GM21786 (cell line): ENCODE measurements around the gene LIMCH1.

Experiments
- ATAC-seq: cut with Tn5 transposase; IDR thresholded peaks from one replicate; pipeline ENCODE4 v1.9.1; 2021; ENCODE audit not compliant: unreplicated experiment

LIMCH1 gene

DNA sequence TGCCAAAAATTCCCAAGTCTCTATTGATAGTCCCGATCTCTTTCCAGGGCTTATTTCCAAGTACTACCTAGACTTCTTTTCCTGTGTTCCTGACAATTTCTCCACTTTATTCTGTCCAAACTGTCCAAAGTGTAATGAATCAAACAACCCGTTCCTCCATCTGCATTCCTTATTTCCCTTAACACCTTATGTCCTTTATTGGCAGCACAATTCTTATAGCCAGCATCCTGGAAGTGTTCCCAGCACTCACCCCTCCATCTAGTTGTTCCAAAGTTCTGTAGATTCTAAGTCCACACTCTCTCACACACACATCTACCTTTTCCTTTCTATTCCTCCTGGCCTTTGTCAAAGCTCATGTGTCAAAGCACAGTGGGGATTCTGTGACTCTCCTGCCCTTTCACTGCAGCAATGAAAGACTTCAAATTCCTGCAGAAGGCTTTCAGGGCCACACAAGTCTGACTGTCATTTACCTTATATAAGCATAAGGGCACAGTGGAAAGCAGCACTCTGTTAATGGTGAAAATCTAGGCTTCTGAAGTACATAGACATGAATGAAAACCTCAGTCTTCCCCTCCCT is 22.1 kb downstream of the LIMCH1 start:
- ATAC-seq = no peak

- ATAC-seq = no peak
Observed at GRCh38 chr4:41561244-41561643, 23.3 kb downstream of the LIMCH1 start.

- ATAC-seq = no peak
Observed at GRCh38 chr4:41567186-41567585, 29.2 kb downstream of the LIMCH1 start.

- no peak for ATAC-seq
Observed at GRCh38 chr4:41568363-41568762, 30.4 kb downstream of the LIMCH1 start.

DNA sequence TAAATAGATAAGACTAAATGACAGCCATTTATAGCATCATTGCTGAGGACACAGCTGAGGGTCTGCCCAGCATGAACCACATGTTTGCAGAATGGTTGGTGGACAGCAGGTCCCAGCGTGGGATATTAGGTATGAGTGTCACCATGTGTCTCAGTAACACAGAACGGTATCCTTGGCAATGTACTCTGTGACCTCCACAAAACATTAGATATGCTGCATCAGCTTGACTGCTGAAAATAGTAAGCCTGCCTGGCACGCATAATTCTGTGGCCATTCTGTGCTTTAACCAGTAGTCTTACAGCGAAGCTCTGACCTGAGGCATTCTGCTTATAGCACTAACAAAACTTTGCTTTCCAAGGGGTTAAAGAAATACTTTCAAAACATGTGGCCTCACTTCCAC is 32.0 kb downstream of the LIMCH1 start:
- ATAC-seq = no peak

- no peak for ATAC-seq
Observed at GRCh38 chr4:41571422-41571821, 33.5 kb downstream of the LIMCH1 start.

DNA sequence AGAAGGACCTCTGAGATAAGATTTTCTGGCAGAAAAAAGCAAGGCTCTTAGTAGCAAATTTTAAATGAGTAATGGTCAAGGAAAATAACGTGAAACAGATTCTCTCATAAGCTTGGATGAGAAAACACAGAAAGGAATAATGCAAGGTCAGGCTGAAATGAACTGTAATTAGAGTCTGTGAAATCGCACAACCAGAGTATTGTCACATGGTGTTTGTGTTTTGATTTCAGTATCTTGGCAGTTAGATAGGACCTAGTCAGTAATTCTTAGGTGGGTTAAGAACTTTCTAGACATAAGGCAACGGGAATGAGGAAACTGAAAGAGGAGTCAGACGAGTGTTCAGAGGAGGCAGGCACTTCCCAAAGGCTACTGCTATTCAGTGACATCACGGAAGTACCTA is 34.6 kb downstream of the LIMCH1 start:
- no peak for ATAC-seq

DNA sequence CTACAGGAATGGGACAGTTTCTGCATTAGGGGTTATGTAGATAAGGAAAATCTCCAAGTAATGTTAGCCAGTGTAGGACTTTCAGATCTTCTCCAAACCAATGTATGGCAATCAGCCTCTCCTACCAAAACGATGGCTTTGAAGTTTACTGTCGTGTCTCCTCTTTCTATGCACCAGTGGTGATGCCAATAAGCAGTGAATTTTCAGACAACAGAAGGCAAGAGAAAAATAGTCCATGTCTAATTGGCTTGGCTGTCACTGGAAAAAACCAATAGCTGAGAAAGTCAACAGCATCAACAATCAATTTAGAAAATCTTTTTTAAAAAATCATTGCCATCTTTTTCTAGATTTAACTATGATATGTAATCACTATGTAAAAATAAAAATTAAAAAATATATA is 35.0 kb downstream of the LIMCH1 start:
- ATAC-seq = no peak

GRCh38 chr4:41573502-41574001 is 35.6 kb downstream of the LIMCH1 start:
- ATAC-seq = no peak

GRCh38 chr4:41575207-41575606 is 37.2 kb downstream of the LIMCH1 start:
- no peak for ATAC-seq

- no peak for ATAC-seq
Observed at GRCh38 chr4:41575665-41576064, 37.7 kb downstream of the LIMCH1 start.

- no peak for ATAC-seq
Observed at GRCh38 chr4:41579043-41579442, 41.1 kb downstream of the LIMCH1 start.

DNA sequence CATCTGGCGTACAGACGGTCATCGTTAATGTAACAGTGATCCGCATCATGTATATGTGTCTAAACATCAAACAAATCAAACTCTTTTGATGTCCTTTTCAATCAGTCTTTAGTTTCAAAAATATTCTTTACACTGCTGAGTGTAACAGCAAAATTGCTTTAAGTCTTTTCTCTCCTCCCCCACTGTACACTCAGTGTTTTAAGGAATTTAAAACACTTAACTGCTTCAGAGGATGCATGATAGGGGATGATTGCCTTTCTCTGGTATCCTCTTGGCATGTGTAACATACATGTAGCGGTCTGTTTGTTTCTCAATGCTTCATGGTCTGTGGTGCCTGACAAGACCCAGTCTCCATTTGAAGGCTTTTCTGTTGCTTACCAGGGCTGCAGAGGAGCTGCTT is 41.6 kb downstream of the LIMCH1 start:
- ATAC-seq = no peak

- ATAC-seq = no peak
Observed at GRCh38 chr4:41580007-41580406, 42.0 kb downstream of the LIMCH1 start.

DNA sequence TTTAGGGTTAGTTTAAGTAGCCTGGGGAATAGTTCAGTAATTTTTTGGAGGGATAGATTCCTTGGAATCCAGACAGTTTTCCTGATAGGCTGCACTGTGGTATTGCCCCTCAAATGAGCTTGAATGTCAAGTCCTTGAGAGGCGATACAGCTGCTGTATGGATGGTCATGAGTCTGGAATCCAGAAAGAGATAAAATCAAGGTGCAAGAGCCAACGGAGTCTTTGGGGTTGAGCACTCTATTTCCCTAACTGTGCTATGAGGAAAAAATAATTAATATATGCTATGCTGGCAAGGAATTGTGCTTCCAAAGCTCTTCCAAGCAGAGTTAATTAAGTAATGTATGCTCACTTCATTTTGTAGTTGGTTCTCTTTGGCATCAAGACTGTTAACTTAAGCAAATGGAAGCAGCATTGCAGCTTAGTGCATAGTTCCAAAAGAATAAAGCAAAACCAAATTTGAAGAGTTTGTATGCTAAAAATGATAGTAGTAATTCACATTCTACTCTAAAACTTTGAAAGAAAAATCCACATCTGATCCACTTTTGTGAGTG is 48.8 kb downstream of the LIMCH1 start:
- ATAC-seq = no peak

- ATAC-seq = no peak
Observed at GRCh38 chr4:41587286-41587685, 49.3 kb downstream of the LIMCH1 start.

DNA sequence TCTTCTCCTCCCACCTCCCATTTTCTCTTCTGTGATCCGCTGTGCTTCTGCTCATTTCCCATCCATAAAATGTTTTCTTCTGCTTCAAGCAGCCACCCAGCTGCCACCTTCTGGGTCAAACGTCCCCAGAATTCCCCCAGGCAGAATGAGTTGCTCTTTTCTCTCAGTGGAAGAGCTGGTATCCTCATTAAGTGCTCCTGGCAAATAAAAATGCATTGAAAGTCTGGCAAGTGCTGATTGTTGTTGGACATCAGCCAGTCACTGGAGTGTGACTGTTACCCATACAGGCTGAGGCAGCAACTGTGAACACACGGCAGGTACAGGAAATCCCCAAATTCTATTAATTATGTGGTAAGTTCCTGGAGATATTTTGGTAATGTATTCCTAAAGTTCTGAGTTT is 52.6 kb downstream of the LIMCH1 start:
- no peak for ATAC-seq

DNA sequence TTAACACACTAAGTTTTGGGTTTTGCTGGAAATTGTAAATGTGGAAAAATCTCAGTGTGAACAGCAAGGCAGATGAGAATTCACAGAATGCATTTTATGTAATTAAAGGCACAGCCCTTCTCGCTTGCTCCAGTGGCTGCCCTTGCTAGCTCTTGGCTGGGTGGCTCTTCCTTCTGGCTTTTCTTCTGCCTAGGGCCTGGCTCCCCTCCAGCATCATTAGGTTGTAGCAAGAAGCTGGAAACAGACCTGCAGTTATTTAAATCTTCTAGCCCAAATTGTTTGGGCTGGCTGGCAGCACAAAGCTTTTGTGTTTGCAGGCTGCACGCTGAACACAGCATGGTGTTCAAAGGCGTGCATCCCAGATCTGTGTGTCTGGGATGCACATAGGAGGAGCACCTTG is 56.5 kb downstream of the LIMCH1 start:
- no peak for ATAC-seq

GRCh38 chr4:41597494-41597893 is 59.5 kb downstream of the LIMCH1 start:
- no peak for ATAC-seq

GRCh38 chr4:41598580-41598979 is 60.6 kb downstream of the LIMCH1 start:
- ATAC-seq = no peak

DNA sequence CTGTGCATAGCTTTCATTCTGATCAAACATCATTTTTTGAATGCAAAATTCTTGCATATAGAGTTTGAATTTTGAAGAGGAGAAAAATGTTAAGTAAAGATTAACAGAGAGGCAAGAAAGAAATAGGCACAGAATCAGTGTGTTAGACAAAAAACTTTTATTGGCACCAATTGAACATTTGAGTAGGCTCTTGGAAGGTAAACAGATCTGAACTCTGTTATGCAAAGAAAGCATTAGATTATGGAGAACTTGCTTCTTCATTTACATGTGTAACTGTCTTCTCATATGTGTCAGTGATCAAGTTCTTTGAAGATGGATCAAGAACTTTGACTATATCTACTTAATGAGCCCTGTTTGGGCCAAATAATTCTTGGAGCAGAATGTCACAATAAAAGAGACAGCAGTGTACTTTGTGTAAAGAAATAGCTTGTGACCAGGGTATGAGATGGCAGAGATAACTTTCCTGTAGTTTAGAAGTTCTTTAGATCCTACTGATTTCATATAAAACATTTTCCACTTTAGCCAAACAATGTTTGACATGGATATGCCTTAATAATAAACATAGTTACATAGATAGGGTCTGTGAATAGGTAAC is 61.3 kb downstream of the LIMCH1 start:
- no peak for ATAC-seq

DNA sequence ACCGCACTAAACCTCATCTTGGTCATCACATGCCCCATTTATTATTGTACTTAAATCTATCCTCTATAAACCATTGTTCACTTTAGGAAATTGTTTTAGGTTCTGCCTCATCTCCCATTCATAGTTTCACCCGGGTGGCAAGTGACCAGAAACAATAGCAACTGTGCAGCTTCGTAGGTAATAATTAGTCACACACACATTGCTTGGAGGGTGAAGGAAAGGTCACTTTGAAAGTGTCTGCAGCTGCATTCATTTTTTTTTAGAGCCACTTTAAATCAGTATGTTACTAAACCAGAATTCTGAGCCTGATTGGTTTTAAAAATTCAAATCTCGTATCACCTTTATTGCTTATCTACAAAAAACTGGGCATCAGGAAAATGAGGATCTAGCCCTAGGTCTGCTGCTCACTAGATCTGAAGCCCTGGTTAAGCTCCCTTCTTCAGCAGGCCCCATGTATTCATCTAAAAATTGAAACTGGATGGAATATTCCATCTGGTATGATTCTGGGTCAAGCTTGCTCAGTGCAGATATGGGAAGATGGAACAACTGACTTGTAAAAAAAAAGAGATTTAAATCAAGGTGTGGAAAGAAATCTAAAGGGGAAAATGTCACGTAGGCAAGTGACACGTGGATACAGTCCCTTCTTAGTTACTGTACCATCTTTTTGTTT is 62.4 kb downstream of the LIMCH1 start:
- no peak for ATAC-seq
